Psoas muscle (tissue), 8 donors: Measurements from ENCODE around the gene CATSPERB. TPM values are rescaled to one million over a fixed set of nuclear protein-coding genes. Genes with fewer than 3 reads are reported as not detected.

Experiments used
- ATAC-seq, 4 donors: fragments of 200-7000 bp; cut with Tn5 transposase; one replicate each; pipeline ENCODE4 v1.9.1; 2020; ENCODE audit warnings: moderate library complexity in 3 of 4, mild to moderate bottlenecking in 2 of 4
- DNase-seq, 2 donors: peaks; one replicate each; pipeline ENCODE4 v3.0.0-alpha.2; 2020
- H3K27ac ChIP-seq: fragments of 200-600 bp; one replicate; pipeline ENCODE4 v1.8.0; 2022
- H3K27me3 ChIP-seq, 3 donors: fragments of 200-600 bp in 1 of 3; one replicate each; pipeline versions ENCODE4 v1.6.1 to v1.8.0; 2013 to 2022; ENCODE audit warnings: low read length in 2 of 3, mild to moderate bottlenecking in 2 of 3, moderate library complexity in 1 of 3; ENCODE audit not compliant: insufficient read depth in 3 of 3
- H3K36me3 ChIP-seq, 2 donors: fragments of 200-600 bp in 1 of 2; one replicate each; pipeline versions ENCODE4 v1.6.1 to v1.8.0; 2013 to 2022; ENCODE audit warnings: low read depth in 1 of 2, mild to moderate bottlenecking in 1 of 2, moderate library complexity in 1 of 2; ENCODE audit not compliant: insufficient read depth in 1 of 2
- H3K4me1 ChIP-seq: fragments of 200-600 bp; one replicate; pipeline ENCODE4 v1.8.0; 2022
- H3K4me3 ChIP-seq: fragments of 200-600 bp; one replicate; pipeline ENCODE4 v1.8.0; 2022; ENCODE audit warnings: mild to moderate bottlenecking
- H3K9me3 ChIP-seq: fragments of 200-600 bp; one replicate; pipeline ENCODE4 v1.8.0; 2022
- CTCF ChIP-seq: fragments of 200-600 bp; IDR thresholded peaks from one replicate; pipeline ENCODE4 v1.8.0; 2022; ENCODE audit warnings: antibody characterized with exemption
- WGBS, 3 donors: extraction: QIAGEN DNeasy Blood & Tissue Kit; methylation state at CpG; one replicate each; pipeline versions ENCODE4 v1.1.6 to v1.1.7; 2013; 5-methylcytosine and 5-hydroxymethylcytosine counted together
- intact Hi-C, 2 donors: fragments of 100-400 bp; cut with DNase I; formaldehyde crosslinking; loops; one replicate each; pipeline versions ENCODE4 v1.11.0 to v1.14.2; 2022
- polyA plus RNA-seq, 3 donors: library from polyadenylated mRNA; stranded (reverse); fragments of 200-250 nt; gene quantifications; one replicate each; pipeline ENCODE4 v1.2.3, GENCODE V29; 2013
- total RNA-seq, 4 donors: library from RNA; stranded (reverse); fragmentation: NEBNext Ultra II Directional in 2 of 4; extraction: Animal tissue kit (Norgen Biotek cat#: 25700) in 2 of 4; gene quantifications; one replicate each; pipeline versions ENCODE4 v1.2.1 to v1.2.4, GENCODE V29; 2021 to 2023
- donor health status: healthy with polysubstance abuse.
- donor health status: DM: no; HTN: no; CAD: no; lungs with moderate emphysema.
- donor health status: Bipolar disorder and iron deficiency.
- donor health status: healthy.
- donor health status: DM: yes; HTN: yes; CAD: no.
- donor health status: DM: no; HTN: no; CAD: no.
- donor health status: DM: no; HTN: no; CAD: no.
- donor health status: DM: yes; HTN: yes; CAD: no.

Gene CATSPERB
- total and polyA plus RNA-seq, 7 donors: 0.03 to 0.52 (median 0.20) TPM

DNA sequence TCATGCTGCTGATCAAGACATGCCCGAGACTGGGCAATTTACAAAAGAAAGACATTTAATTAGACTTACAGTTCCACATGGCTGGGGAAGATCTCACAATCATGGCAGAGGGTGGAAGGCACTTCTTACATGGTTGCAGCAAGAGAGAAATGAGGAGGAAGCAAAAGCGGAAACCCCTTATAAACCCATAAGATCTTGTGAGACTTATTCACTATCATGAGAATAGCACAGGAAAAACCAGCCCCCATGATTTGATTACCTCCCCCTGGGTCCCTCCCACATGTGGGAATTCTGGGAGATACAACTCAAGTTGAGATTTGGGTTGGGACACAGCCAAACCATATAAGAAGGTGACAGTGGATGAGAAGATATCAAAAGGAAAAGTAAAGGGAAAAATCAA is 78.4 kb downstream of the CATSPERB start:
- no peaks in the 10 kb centered on the region for H3K36me3 ChIP-seq
- no peaks in the 10 kb centered on the region for H3K27me3 ChIP-seq
- H3K4me1 ChIP-seq: no peaks in the 10 kb centered on the region
- intact Hi-C loops: no loop called here
- H3K9me3 ChIP-seq: no peaks in the 10 kb centered on the region
- WGBS, 3 donors: 91 to 94% (median 93%) methylated on average over 2 of the region's 2 CpGs
- DNase-seq (no peak), ATAC-seq (no peak)
- no peak overlapping the region for H3K27ac ChIP-seq
- H3K4me3 ChIP-seq: no peak overlapping the region
- no peak for TF ChIP-seq CTCF

DNA sequence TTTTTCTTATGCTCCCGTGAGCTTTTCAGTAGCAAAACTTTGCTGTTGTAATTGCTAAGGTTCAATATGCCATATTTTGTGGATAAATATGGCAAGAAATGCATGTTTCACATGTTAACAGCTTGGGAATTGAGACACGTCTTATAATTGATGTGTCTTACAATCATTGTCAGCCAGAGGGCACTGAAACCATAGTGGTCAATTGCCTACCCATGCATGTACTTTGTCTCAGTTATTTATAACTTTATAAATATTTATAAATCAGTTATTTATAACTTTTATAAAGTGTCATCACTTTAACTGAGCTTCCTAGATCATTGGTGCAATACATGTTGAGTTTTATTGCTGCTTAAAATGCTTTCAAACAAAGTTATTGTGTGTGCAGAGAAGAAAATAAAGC is 82.0 kb downstream of the CATSPERB start:
- peak; percentile 41 for TF ChIP-seq CTCF
- intact Hi-C loops: loop anchor here in 1 of 2 donors (2.0 kb wide), 1 partner anchor 259 kb away; no protein-coding TSS in a partner anchor
- no peaks in the 10 kb centered on the region for H3K4me1 ChIP-seq
- H3K27me3 ChIP-seq: no peaks in the 10 kb centered on the region
- no peak overlapping the region for H3K4me3 ChIP-seq
- 22 to 30% (median 22%) methylated on average over 2 of the region's 2 CpGs for WGBS, 3 donors
- no peak overlapping the region for H3K27ac ChIP-seq
- H3K9me3 ChIP-seq: no peaks in the 10 kb centered on the region
- ATAC-seq (no peak), DNase-seq (no peak)
- no peaks in the 10 kb centered on the region for H3K36me3 ChIP-seq

GRCh38 chr14:91647856-91648255 is 84.0 kb downstream of the CATSPERB start:
- no peaks in the 10 kb centered on the region for H3K9me3 ChIP-seq
- WGBS, 3 donors: 82 to 84% (median 84%) methylated on average over 1 of the region's 1 CpG
- H3K4me1 ChIP-seq: no peaks in the 10 kb centered on the region
- H3K27ac ChIP-seq: no peak overlapping the region
- no peak for DNase-seq
- intact Hi-C loops: no loop called here
- ATAC-seq: no peak
- H3K4me3 ChIP-seq: no peak overlapping the region
- H3K36me3 ChIP-seq: no peaks in the 10 kb centered on the region
- TF ChIP-seq CTCF: no peak
- no peaks in the 10 kb centered on the region for H3K27me3 ChIP-seq

DNA sequence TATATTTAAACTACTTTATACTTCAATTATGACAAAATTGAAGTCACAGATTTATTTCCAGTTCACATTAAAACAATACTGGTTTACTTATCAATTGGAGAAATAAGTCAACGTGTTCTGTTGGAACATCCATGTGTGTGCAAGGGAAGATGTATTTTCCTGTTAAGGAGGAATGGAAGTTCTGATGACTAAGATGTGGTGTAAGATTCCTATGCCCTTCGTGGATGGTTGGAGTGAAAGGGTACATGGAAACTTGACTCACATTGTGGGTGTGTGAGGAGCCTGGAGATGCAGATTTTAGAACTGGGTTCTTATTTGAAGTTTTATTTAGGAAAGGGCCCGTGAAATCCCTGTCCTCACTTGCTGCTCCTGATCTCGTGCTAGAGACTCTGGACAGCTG is 95.3 kb downstream of the CATSPERB start:
- ATAC-seq (no peak), DNase-seq (no peak)
- WGBS, 3 donors: 26 to 48% (median 33%) methylated on average over 4 of the region's 4 CpGs
- intact Hi-C loops: no loop called here
- TF ChIP-seq CTCF: no peak
- Histone ChIP-seq H3K36me3 (no peaks in the 10 kb centered on the region), H3K4me1 (no peaks in the 10 kb centered on the region), H3K9me3 (no peaks in the 10 kb centered on the region), H3K27me3 (no peaks in the 10 kb centered on the region), H3K27ac (no peak overlapping the region), H3K4me3 (no peak overlapping the region)

- intact Hi-C loops: no loop called here
These were observed 107.1 kb downstream of the CATSPERB start for GRCh38 chr14:91624757-91625156.

More at GRCh38 chr14:91624757-91625156, 107.1 kb downstream of the CATSPERB start:
- H3K27ac ChIP-seq: no peak overlapping the region
- peaks cover 0 to 3% (median 0%) of the 10 kb centered on the region in 3 donors for H3K27me3 ChIP-seq
- 81 to 98% (median 89%) methylated on average over 1 of the region's 1 CpG for WGBS, 3 donors
- no peak for ATAC-seq
- H3K36me3 ChIP-seq: no peaks in the 10 kb centered on the region
- H3K4me3 ChIP-seq: no peak overlapping the region
- no peak for DNase-seq
- no peaks in the 10 kb centered on the region for H3K4me1 ChIP-seq
- no peaks in the 10 kb centered on the region for H3K9me3 ChIP-seq
- no peak for TF ChIP-seq CTCF
